A549 treated with dexamethasone at 1 μM for 4 hours (cell line): Measurements from ENCODE around the gene TMEM140. TPM values are rescaled to one million over a fixed set of nuclear protein-coding genes. Genes with fewer than 3 reads are reported as not detected.

ENCODE experiments used
- total RNA-seq: library from RNA; stranded (reverse); fragments of 200-300 nt; extraction: Qiagen RNA extraction; gene quantifications from 5 replicates; pipeline ENCODE4 v1.2.3, GENCODE V29; 2022

Gene TMEM140
- 0.64 to 1.3 TPM (median 1.1 TPM) in 5 replicates for total RNA-seq

GRCh38 chr7:135147899-135148721, at the start of gene TMEM140:
Gene TMEM140, plus strand, starts transcription at chr7:135148072. Its CDS starts 16,370 bp downstream, at chr7:135164442.

DNA sequence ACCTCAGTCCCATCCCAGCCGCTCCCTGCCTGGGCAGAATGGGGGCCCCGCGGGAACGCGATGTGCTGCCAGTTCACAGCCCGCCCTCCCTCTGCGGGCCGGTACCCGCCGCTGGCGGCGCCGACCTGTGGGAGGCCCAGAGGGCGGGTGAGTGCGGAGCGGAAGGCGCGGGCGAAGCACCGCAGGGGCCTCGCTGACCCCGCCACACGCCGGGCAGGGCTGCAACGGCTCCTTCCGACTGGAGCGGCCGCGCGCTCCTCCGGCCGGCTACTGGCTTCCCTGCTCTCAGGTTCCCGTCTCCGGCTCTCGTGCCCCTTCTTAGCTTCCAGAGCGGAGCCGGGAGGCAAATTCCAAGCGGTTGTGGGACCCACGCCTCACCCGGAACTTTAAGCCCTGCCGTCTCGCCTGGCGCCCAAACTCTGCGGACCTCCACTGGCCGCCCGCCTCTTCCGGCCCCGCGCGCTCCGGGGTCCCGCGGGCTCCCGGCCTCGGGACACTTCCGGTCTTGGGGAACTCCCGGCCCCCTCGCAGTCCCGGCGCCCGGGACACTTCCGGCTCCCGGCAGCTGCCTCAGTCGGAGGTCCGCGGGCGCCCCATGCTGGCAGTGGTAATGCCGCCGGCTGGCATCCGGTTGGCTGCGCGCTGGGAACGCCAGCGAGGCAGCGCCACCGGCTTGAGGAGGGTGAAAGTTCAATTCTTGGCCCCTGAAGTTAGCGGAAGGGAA, 22.6 kb downstream of the TMEM140 start, which contains the start of gene CYREN:
Gene CYREN, minus strand, starts transcription at position 434 of the 724 bp plus-strand sequence. CDS start 1,785 bp downstream, outside the sequence.

GRCh38 chr7:135211179-135211945, 63.5 kb downstream of the TMEM140 start, which contains the start of gene WDR91:
Gene WDR91, minus strand, starts transcription at chr7:135211526. Its CDS starts 24 bp downstream, at chr7:135211502.

Other genes starting within 250 kb of the TMEM140 start
- 0.56 to 1.1 TPM (median 1.1 TPM) in 5 replicates for gene AGBL3, start 161.6 kb upstream of the TMEM140 start, total RNA-seq
- 72.3 to 93.1 TPM (median 85.4 TPM) in 5 replicates for gene CYREN, start 22.6 kb downstream of the TMEM140 start, total RNA-seq
- gene WDR91, start 63.5 kb downstream of the TMEM140 start, total RNA-seq, result 6.0 to 9.8 TPM (median 8.2 TPM) in 5 replicates
- not detected in 5 replicates for gene STRA8, start 85.8 kb downstream of the TMEM140 start, total RNA-seq